Measurements from ENCODE around the gene BCAS3. TPM values are rescaled to one million over a fixed set of nuclear protein-coding genes. Genes with fewer than 3 reads are reported as not detected.

The BCAS3 gene
- total and polyA plus RNA-seq, 5 donors from 2014 or later, result 29.7 to 59.1 (median 33.9) TPM

GRCh38 chr17:61337290-61337689, 659.6 kb downstream of the BCAS3 start:
- no peaks in the 10 kb centered on the region for H3K4me1 Mint-ChIP-seq
- no peak overlapping the region for H3K27ac Mint-ChIP-seq
- H3K27me3 ChIP-seq (ENCODE audit: control insufficient read depth, insufficient read depth, low read length), result no peaks in the 10 kb centered on the region
- H3K36me3 Mint-ChIP-seq, result no peaks in the 10 kb centered on the region
- no peak for DNase-seq
- no peak overlapping the region for H3K4me3 ChIP-seq (ENCODE audit: low read depth, low read length)
- no peak overlapping the region for H3K27ac ChIP-seq (ENCODE audit: insufficient read depth, low read length, poor library complexity, severe bottlenecking)
- H3K9me3 ChIP-seq (ENCODE audit: control insufficient read depth in 2 of 2, low read length in 2 of 2), result no peaks in the 10 kb centered on the region
- no peaks in the 10 kb centered on the region for H3K9me3 Mint-ChIP-seq
- ATAC-seq (ENCODE audit: low read depth in 2 of 2), result no peak
- H3K4me3 Mint-ChIP-seq, result no peak overlapping the region
- no peaks in the 10 kb centered on the region for H3K36me3 ChIP-seq (ENCODE audit: control insufficient read depth, insufficient read depth, low read length)
- H3K27me3 Mint-ChIP-seq, result no peaks in the 10 kb centered on the region
- no peaks in the 10 kb centered on the region for H3K4me1 ChIP-seq (ENCODE audit: control insufficient read depth, insufficient read depth, low read length, poor library complexity, severe bottlenecking)

GRCh38 chr17:61338000-61338798, 660.5 kb downstream of the BCAS3 start:
- Mint-ChIP-seq H3K4me1 (no peaks in the 10 kb centered on the region), H3K36me3 (no peaks in the 10 kb centered on the region), H3K27me3 (no peaks in the 10 kb centered on the region), H3K4me3 (no peak overlapping the region), H3K27ac (no peak overlapping the region), H3K9me3 (no peaks in the 10 kb centered on the region)
- no peak overlapping the region for H3K27ac ChIP-seq (ENCODE audit: insufficient read depth, low read length, poor library complexity, severe bottlenecking)
- no peaks in the 10 kb centered on the region for H3K27me3 ChIP-seq (ENCODE audit: control insufficient read depth, insufficient read depth, low read length)
- H3K36me3 ChIP-seq (ENCODE audit: control insufficient read depth, insufficient read depth, low read length), result no peaks in the 10 kb centered on the region
- no peak overlapping the region for H3K4me3 ChIP-seq (ENCODE audit: low read depth, low read length)
- H3K4me1 ChIP-seq (ENCODE audit: control insufficient read depth, insufficient read depth, low read length, poor library complexity, severe bottlenecking), result no peaks in the 10 kb centered on the region
- no peaks in the 10 kb centered on the region for H3K9me3 ChIP-seq (ENCODE audit: control insufficient read depth in 2 of 2, low read length in 2 of 2)
- ATAC-seq (ENCODE audit: low read depth in 2 of 2), result no peak
- DNase-seq, result no peak

- Mint-ChIP-seq H3K36me3 (no peaks in the 10 kb centered on the region), H3K4me1 (no peaks in the 10 kb centered on the region), H3K27me3 (no peaks in the 10 kb centered on the region), H3K4me3 (no peak overlapping the region), H3K9me3 (no peaks in the 10 kb centered on the region), H3K27ac (no peak overlapping the region)
- no peak for DNase-seq
- H3K27me3 ChIP-seq (ENCODE audit: control insufficient read depth, insufficient read depth, low read length), result no peaks in the 10 kb centered on the region
- H3K4me3 ChIP-seq (ENCODE audit: low read depth, low read length), result no peak overlapping the region
- ATAC-seq (ENCODE audit: low read depth in 2 of 2), result no peak
- H3K9me3 ChIP-seq (ENCODE audit: control insufficient read depth in 2 of 2, low read length in 2 of 2), result no peaks in the 10 kb centered on the region
- H3K4me1 ChIP-seq (ENCODE audit: control insufficient read depth, insufficient read depth, low read length, poor library complexity, severe bottlenecking), result no peaks in the 10 kb centered on the region
- no peaks in the 10 kb centered on the region for H3K36me3 ChIP-seq (ENCODE audit: control insufficient read depth, insufficient read depth, low read length)
- no peak overlapping the region for H3K27ac ChIP-seq (ENCODE audit: insufficient read depth, low read length, poor library complexity, severe bottlenecking)
These were observed 661.3 kb downstream of the BCAS3 start for GRCh38 chr17:61338874-61339478.

- Histone ChIP-seq H3K9me3 (ENCODE audit: control insufficient read depth in 2 of 2, low read length in 2 of 2) (no peaks in the 10 kb centered on the region), H3K27me3 (ENCODE audit: control insufficient read depth, insufficient read depth, low read length) (no peaks in the 10 kb centered on the region), H3K4me3 (ENCODE audit: low read depth, low read length) (no peak overlapping the region), H3K36me3 (ENCODE audit: control insufficient read depth, insufficient read depth, low read length) (no peaks in the 10 kb centered on the region), H3K4me1 (ENCODE audit: control insufficient read depth, insufficient read depth, low read length, poor library complexity, severe bottlenecking) (no peaks in the 10 kb centered on the region), H3K27ac (ENCODE audit: insufficient read depth, low read length, poor library complexity, severe bottlenecking) (no peak overlapping the region)
- H3K27me3 Mint-ChIP-seq, result no peaks in the 10 kb centered on the region
- no peak for ATAC-seq (ENCODE audit: low read depth in 2 of 2)
- no peaks in the 10 kb centered on the region for H3K36me3 Mint-ChIP-seq
- H3K27ac Mint-ChIP-seq, result no peak overlapping the region
- no peaks in the 10 kb centered on the region for H3K9me3 Mint-ChIP-seq
- H3K4me3 Mint-ChIP-seq, result no peak overlapping the region
- DNase-seq, result no peak
- H3K4me1 Mint-ChIP-seq, result no peaks in the 10 kb centered on the region
These were observed 663.0 kb downstream of the BCAS3 start for GRCh38 chr17:61340431-61341209.

- Histone ChIP-seq H3K9me3 (ENCODE audit: control insufficient read depth in 2 of 2, low read length in 2 of 2) (no peaks in the 10 kb centered on the region), H3K27me3 (ENCODE audit: control insufficient read depth, insufficient read depth, low read length) (no peaks in the 10 kb centered on the region), H3K4me1 (ENCODE audit: control insufficient read depth, insufficient read depth, low read length, poor library complexity, severe bottlenecking) (no peaks in the 10 kb centered on the region), H3K27ac (ENCODE audit: insufficient read depth, low read length, poor library complexity, severe bottlenecking) (no peak overlapping the region), H3K36me3 (ENCODE audit: control insufficient read depth, insufficient read depth, low read length) (no peaks in the 10 kb centered on the region), H3K4me3 (ENCODE audit: low read depth, low read length) (no peak overlapping the region)
- ATAC-seq (ENCODE audit: low read depth in 2 of 2), result no peak
- H3K4me3 Mint-ChIP-seq, result no peak overlapping the region
- H3K4me1 Mint-ChIP-seq, result no peaks in the 10 kb centered on the region
- no peak for DNase-seq
- no peaks in the 10 kb centered on the region for H3K27me3 Mint-ChIP-seq
- no peaks in the 10 kb centered on the region for H3K9me3 Mint-ChIP-seq
- H3K27ac Mint-ChIP-seq, result no peak overlapping the region
- H3K36me3 Mint-ChIP-seq, result no peaks in the 10 kb centered on the region
These were observed 665.9 kb downstream of the BCAS3 start for GRCh38 chr17:61343576-61343975.

GRCh38 chr17:61345061-61345460, 667.4 kb downstream of the BCAS3 start:
- no peaks in the 10 kb centered on the region for H3K27me3 Mint-ChIP-seq
- no peak overlapping the region for H3K4me3 ChIP-seq (ENCODE audit: low read depth, low read length)
- no peaks in the 10 kb centered on the region for H3K9me3 Mint-ChIP-seq
- no peak for ATAC-seq (ENCODE audit: low read depth in 2 of 2)
- H3K36me3 Mint-ChIP-seq, result no peaks in the 10 kb centered on the region
- no peak overlapping the region for H3K27ac Mint-ChIP-seq
- H3K36me3 ChIP-seq (ENCODE audit: control insufficient read depth, insufficient read depth, low read length), result no peaks in the 10 kb centered on the region
- no peaks in the 10 kb centered on the region for H3K4me1 ChIP-seq (ENCODE audit: control insufficient read depth, insufficient read depth, low read length, poor library complexity, severe bottlenecking)
- H3K27me3 ChIP-seq (ENCODE audit: control insufficient read depth, insufficient read depth, low read length), result no peaks in the 10 kb centered on the region
- no peaks in the 10 kb centered on the region for H3K4me1 Mint-ChIP-seq
- no peak for DNase-seq
- H3K4me3 Mint-ChIP-seq, result no peak overlapping the region
- no peaks in the 10 kb centered on the region for H3K9me3 ChIP-seq (ENCODE audit: control insufficient read depth in 2 of 2, low read length in 2 of 2)
- no peak overlapping the region for H3K27ac ChIP-seq (ENCODE audit: insufficient read depth, low read length, poor library complexity, severe bottlenecking)

- Mint-ChIP-seq H3K27ac (no peak overlapping the region), H3K4me1 (no peaks in the 10 kb centered on the region), H3K36me3 (no peaks in the 10 kb centered on the region), H3K4me3 (no peak overlapping the region), H3K27me3 (no peaks in the 10 kb centered on the region), H3K9me3 (no peaks in the 10 kb centered on the region)
- Histone ChIP-seq H3K36me3 (ENCODE audit: control insufficient read depth, insufficient read depth, low read length) (no peaks in the 10 kb centered on the region), H3K9me3 (ENCODE audit: control insufficient read depth in 2 of 2, low read length in 2 of 2) (no peaks in the 10 kb centered on the region), H3K4me1 (ENCODE audit: control insufficient read depth, insufficient read depth, low read length, poor library complexity, severe bottlenecking) (no peaks in the 10 kb centered on the region), H3K27me3 (ENCODE audit: control insufficient read depth, insufficient read depth, low read length) (no peaks in the 10 kb centered on the region), H3K4me3 (ENCODE audit: low read depth, low read length) (no peak overlapping the region), H3K27ac (ENCODE audit: insufficient read depth, low read length, poor library complexity, severe bottlenecking) (no peak overlapping the region)
- no peak for DNase-seq
- ATAC-seq (ENCODE audit: low read depth in 2 of 2), result no peak
These were observed 668.4 kb downstream of the BCAS3 start for GRCh38 chr17:61345825-61346666.
